Medulla oblongata (tissue), 1 donor: Measurements from ENCODE around the gene RGL4.
"Not testable (repeated sequence)": the region's sequence is repeated elsewhere in the genome, so short reads cannot be mapped to it uniquely, and the experiment has no call there.

Source experiments
- DNase-seq: peaks from one replicate; pipeline ENCODE4 v3.0.0-alpha.2; 2015; ENCODE audit errors: extremely low spot score

The RGL4 gene

GRCh38 chr22:23690713-23691112 lies at the start of gene RGL4:
TSS of gene RGL4 (plus strand) at chr22:23691013. CDS start at chr22:23692031, 1,018 bp downstream.
- DNase-seq: no peak

GRCh38 chr22:23646526-23646925 lies 44.3 kb upstream of the RGL4 start:
- DNase-seq: not testable (repeated sequence)

- no peak for DNase-seq
Measured at GRCh38 chr22:23649071-23649501, 41.7 kb upstream of the RGL4 start.

GRCh38 chr22:23651676-23652075 lies 39.1 kb upstream of the RGL4 start:
- DNase-seq: no peak

GRCh38 chr22:23652286-23652685 lies 38.5 kb upstream of the RGL4 start:
- no peak for DNase-seq

- no peak for DNase-seq
Measured at GRCh38 chr22:23652711-23653110, 38.1 kb upstream of the RGL4 start.

- no peak for DNase-seq
Measured at GRCh38 chr22:23655891-23656475, 34.8 kb upstream of the RGL4 start.

- DNase-seq: no peak
Measured at GRCh38 chr22:23657727-23658126, 33.1 kb upstream of the RGL4 start.

- DNase-seq: not testable (repeated sequence)
Measured at GRCh38 chr22:23660381-23660780, 30.4 kb upstream of the RGL4 start.

- DNase-seq: no peak
Measured at GRCh38 chr22:23670378-23671295, 20.2 kb upstream of the RGL4 start.

- DNase-seq: not testable (repeated sequence)
Measured at GRCh38 chr22:23671387-23671786, 19.4 kb upstream of the RGL4 start.

- not testable (repeated sequence) for DNase-seq
Measured at GRCh38 chr22:23672307-23673049, 18.3 kb upstream of the RGL4 start.

- DNase-seq: no peak
Measured at GRCh38 chr22:23673050-23673620, 17.7 kb upstream of the RGL4 start.

- no peak for DNase-seq
Measured at GRCh38 chr22:23673826-23674690, 16.8 kb upstream of the RGL4 start.

- not testable (repeated sequence) for DNase-seq
Measured at GRCh38 chr22:23674886-23675501, 15.8 kb upstream of the RGL4 start.

- DNase-seq: no peak
Measured at GRCh38 chr22:23675502-23676415, 15.1 kb upstream of the RGL4 start.

- DNase-seq: not testable (repeated sequence)
Measured at GRCh38 chr22:23676841-23677700, 13.7 kb upstream of the RGL4 start.

- no peak for DNase-seq
Measured at GRCh38 chr22:23677701-23677995, 13.2 kb upstream of the RGL4 start.

GRCh38 chr22:23678133-23678532 lies 12.7 kb upstream of the RGL4 start:
- no peak for DNase-seq
